GM18858 (cell line): ENCODE results near the gene SPEM1.
"Not testable (repeated sequence)": the region's sequence is repeated elsewhere in the genome, so short reads cannot be mapped to it uniquely, and the experiment has no call there.

Source experiments
- ATAC-seq: cut with Tn5 transposase; IDR thresholded peaks from one replicate; pipeline ENCODE4 v1.9.1; 2021; ENCODE audit not compliant: unreplicated experiment

Gene SPEM1

DNA sequence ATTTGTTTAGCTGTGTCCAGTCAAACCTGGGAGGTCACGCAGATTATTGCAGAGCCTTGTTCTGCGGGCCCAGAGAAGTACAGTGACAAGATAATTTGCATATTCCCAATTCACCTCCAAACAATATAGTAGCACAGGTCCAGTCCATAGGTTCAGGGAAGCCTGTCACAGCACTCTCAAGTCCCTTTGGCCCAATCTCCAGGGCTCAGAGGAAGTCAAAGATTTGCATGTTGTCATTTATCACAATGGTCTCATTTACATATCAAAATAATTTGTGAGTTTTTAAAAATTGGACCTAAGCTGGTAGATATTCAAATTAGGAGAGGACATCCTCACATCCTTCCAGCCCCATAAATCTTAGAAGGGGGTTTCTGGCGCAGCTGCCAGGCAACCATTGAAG is 47.4 kb downstream of the SPEM1 start:
- ATAC-seq = no peak

GRCh38 chr17:7468290-7468689 is 48.2 kb downstream of the SPEM1 start:
- no peak for ATAC-seq

- no peak for ATAC-seq
Observed at GRCh38 chr17:7468804-7469389, 48.8 kb downstream of the SPEM1 start.

DNA sequence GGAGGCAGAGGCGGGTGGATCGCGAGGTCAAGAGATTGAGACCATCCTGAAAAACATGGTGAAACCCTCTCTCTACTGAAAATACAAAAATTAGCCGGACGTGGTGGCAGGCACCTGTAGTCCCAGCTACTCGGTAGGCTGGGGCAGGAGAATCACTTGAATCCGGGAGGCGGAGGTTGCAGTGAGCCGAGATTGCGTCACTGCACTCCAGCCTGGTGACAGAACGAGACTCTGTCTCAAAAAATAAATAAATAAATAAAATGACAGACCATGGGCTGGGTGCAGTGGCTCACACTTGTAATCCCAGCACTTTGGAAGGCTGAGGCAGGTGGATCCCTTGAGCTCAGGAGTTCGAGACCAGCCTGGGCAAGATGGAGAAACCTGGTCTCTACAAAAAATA is 49.7 kb downstream of the SPEM1 start:
- not testable (repeated sequence) for ATAC-seq

DNA sequence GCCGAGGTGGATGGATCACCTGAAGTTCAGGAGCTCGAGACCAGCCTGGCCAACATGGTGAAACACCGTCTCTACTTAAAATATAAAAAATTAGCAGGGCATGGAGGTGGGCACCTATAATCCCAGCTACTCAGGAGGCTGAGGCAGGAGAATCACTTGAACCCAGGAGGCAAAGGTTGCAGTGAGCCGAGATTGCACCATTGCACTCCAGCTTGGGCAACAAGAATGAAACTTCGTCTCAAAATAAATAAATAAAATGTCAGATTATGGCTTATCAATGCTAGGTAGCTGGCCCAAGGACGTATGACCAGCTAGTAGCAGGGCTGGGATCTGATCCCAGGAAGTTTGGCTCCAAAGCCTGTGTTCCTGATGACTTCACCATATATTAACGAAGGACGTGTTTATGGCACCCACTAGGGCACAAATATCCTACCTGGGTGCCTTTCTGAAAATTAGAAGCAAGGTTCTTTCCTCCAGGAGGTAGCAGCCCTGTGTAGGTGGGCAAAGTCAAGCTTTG is 50.4 kb downstream of the SPEM1 start:
- ATAC-seq = not testable (repeated sequence)
